GM12891 (cell line): ENCODE measurements around the gene ZNF133.

Experiments
- DNase-seq: peaks from one replicate; pipeline ENCODE4 v3.0.0; 2011; ENCODE audit warnings: low spot score; ENCODE audit not compliant: insufficient read length
- FAIRE-seq: peaks from 2 replicates; lab custom pipeline; 2011; peaks lifted over from hg19 to GRCh38; lab: Jason Lieb, UNC
- PAX5 ChIP-seq: IDR thresholded peaks from 2 replicates; pipeline ENCODE4 v1.6.1; 2011; ENCODE audit warnings: low read length, moderate library complexity, mild to moderate bottlenecking; ENCODE audit not compliant: insufficient read depth, severe bottlenecking
- POLR2A ChIP-seq: IDR thresholded peaks from 2 replicates; pipeline ENCODE4 v1.6.1; 2011; ENCODE audit warnings: low read depth, low read length, control low read depth
- POLR2AphosphoS5 ChIP-seq: IDR thresholded peaks from 2 replicates; pipeline ENCODE4 v1.6.1; 2011; ENCODE audit warnings: low read depth, low read length, control low read depth
- POU2F2 ChIP-seq: IDR thresholded peaks from 2 replicates; pipeline ENCODE4 v1.6.1; 2011; ENCODE audit warnings: low read depth, mild to moderate bottlenecking, control low read depth, low read length, moderate library complexity
- SPI1 ChIP-seq: IDR thresholded peaks from 2 replicates; pipeline ENCODE4 v1.6.1; 2011; ENCODE audit warnings: low read depth, low read length, control low read depth
- TAF1 ChIP-seq: IDR thresholded peaks from 2 replicates; pipeline ENCODE4 v1.6.1; 2011; ENCODE audit warnings: low read depth, low read length, control low read depth

ZNF133 gene

GRCh38 chr20:18310592-18310991, 22.3 kb downstream of the ZNF133 start:
- FAIRE-seq: no peak
- DNase-seq: no peak
- TF ChIP-seq POU2F2: no peak
- TF ChIP-seq POLR2AphosphoS5: no peak
- TF ChIP-seq TAF1: no peak
- TF ChIP-seq POLR2A: no peak
- no peak for TF ChIP-seq PAX5
- TF ChIP-seq SPI1: no peak

- no peak for FAIRE-seq
- DNase-seq: no peak
- TF ChIP-seq POU2F2 (no peak), PAX5 (no peak), POLR2AphosphoS5 (no peak), TAF1 (no peak), POLR2A (no peak), SPI1 (no peak)
Observed at GRCh38 chr20:18312723-18313122, 24.4 kb downstream of the ZNF133 start.

- TF ChIP-seq POLR2A (no peak), POLR2AphosphoS5 (no peak), PAX5 (no peak), TAF1 (no peak), SPI1 (no peak), POU2F2 (no peak)
- FAIRE-seq (no peak), DNase-seq (no peak)
Observed at GRCh38 chr20:18313411-18313810, 25.1 kb downstream of the ZNF133 start.

GRCh38 chr20:18314786-18315406, 26.6 kb downstream of the ZNF133 start:
- TF ChIP-seq POLR2AphosphoS5 (no peak), TAF1 (no peak), POLR2A (no peak), POU2F2 (no peak), PAX5 (no peak), SPI1 (no peak)
- FAIRE-seq (no peak), DNase-seq (no peak)

GRCh38 chr20:18316166-18316565, 27.8 kb downstream of the ZNF133 start:
- no peak for DNase-seq
- TF ChIP-seq POLR2A (no peak), SPI1 (no peak), POU2F2 (no peak), TAF1 (no peak), PAX5 (no peak)
- FAIRE-seq: no peak

GRCh38 chr20:18321316-18321715, 33.0 kb downstream of the ZNF133 start:
- TF ChIP-seq POLR2AphosphoS5 (no peak), POU2F2 (no peak), SPI1 (no peak), POLR2A (no peak), PAX5 (no peak), TAF1 (no peak)
- DNase-seq: no peak
- no peak for FAIRE-seq

GRCh38 chr20:18321976-18322950, 33.9 kb downstream of the ZNF133 start:
- DNase-seq: no peak
- no peak for FAIRE-seq
- no peak for TF ChIP-seq PAX5
- TF ChIP-seq POLR2AphosphoS5: no peak
- no peak for TF ChIP-seq TAF1
- no peak for TF ChIP-seq POLR2A
- no peak for TF ChIP-seq POU2F2
- no peak for TF ChIP-seq SPI1

- no peak for DNase-seq
- FAIRE-seq: no peak
Observed at GRCh38 chr20:18323705-18324104, 35.4 kb downstream of the ZNF133 start.

GRCh38 chr20:18324596-18325089, 36.3 kb downstream of the ZNF133 start:
- TF ChIP-seq POLR2AphosphoS5: no peak
- no peak for TF ChIP-seq PAX5
- no peak for DNase-seq
- no peak for FAIRE-seq

More at GRCh38 chr20:18323705-18324104, 35.4 kb downstream of the ZNF133 start:
- TF ChIP-seq POLR2A (no peak), SPI1 (no peak), POLR2AphosphoS5 (no peak), POU2F2 (no peak), PAX5 (no peak), TAF1 (no peak)
